GM21528 (cell line): ENCODE results near the gene HOMER1.
"Not testable (repeated sequence)": the region's sequence is repeated elsewhere in the genome, so short reads cannot be mapped to it uniquely, and the experiment has no call there.

Experiments
- ATAC-seq: cut with Tn5 transposase; IDR thresholded peaks from one replicate; pipeline ENCODE4 v1.9.1; 2021; ENCODE audit warnings: mild to moderate bottlenecking, moderate library complexity; ENCODE audit not compliant: unreplicated experiment, low FRiP score

HOMER1 gene

GRCh38 chr5:79518718-79519117 lies 4.8 kb upstream of the HOMER1 start:
- ATAC-seq, result no peak

GRCh38 chr5:79517601-79518000 lies 3.7 kb upstream of the HOMER1 start:
- ATAC-seq, result no peak

- no peak for ATAC-seq
Observed at GRCh38 chr5:79516986-79517385, 3.1 kb upstream of the HOMER1 start.

GRCh38 chr5:79516331-79516730 lies 2.4 kb upstream of the HOMER1 start:
- ATAC-seq, result not testable (repeated sequence)

GRCh38 chr5:79514391-79515105 lies 614 bp upstream of the HOMER1 start:
- ATAC-seq, result peak; percentile 88

GRCh38 chr5:79513308-79513703 lies 628 bp downstream of the HOMER1 start:
- ATAC-seq, result no peak

GRCh38 chr5:79512471-79513307 lies 1.2 kb downstream of the HOMER1 start:
- no peak for ATAC-seq

GRCh38 chr5:79512049-79512448 lies 1.9 kb downstream of the HOMER1 start:
- ATAC-seq, result no peak

GRCh38 chr5:79510638-79511037 lies 3.3 kb downstream of the HOMER1 start:
- ATAC-seq, result no peak

- no peak for ATAC-seq
Observed at GRCh38 chr5:79509244-79509885, 4.6 kb downstream of the HOMER1 start.

- no peak for ATAC-seq
Observed at GRCh38 chr5:79508794-79509193, 5.1 kb downstream of the HOMER1 start.

- ATAC-seq, result no peak
Observed at GRCh38 chr5:79508354-79508753, 5.6 kb downstream of the HOMER1 start.

GRCh38 chr5:79507251-79508205 lies 6.4 kb downstream of the HOMER1 start:
- no peak for ATAC-seq

GRCh38 chr5:79505138-79505537 lies 8.8 kb downstream of the HOMER1 start:
- no peak for ATAC-seq

- no peak for ATAC-seq
Observed at GRCh38 chr5:79503794-79504495, 10.0 kb downstream of the HOMER1 start.

- no peak for ATAC-seq
Observed at GRCh38 chr5:79499640-79500273, 14.2 kb downstream of the HOMER1 start.

- no peak for ATAC-seq
Observed at GRCh38 chr5:79495311-79495710, 18.6 kb downstream of the HOMER1 start.

GRCh38 chr5:79493596-79494345 lies 20.2 kb downstream of the HOMER1 start:
- ATAC-seq, result no peak
